Fibroblast of skin of back (primary cell): ENCODE data around the gene MRPS16. TPM values are rescaled to one million over a fixed set of nuclear protein-coding genes. Genes with fewer than 3 reads are reported as not detected.
"Not testable (repeated sequence)": the region's sequence is repeated elsewhere in the genome, so short reads cannot be mapped to it uniquely, and the experiment has no call there.

Experiments
- DNase-seq: peaks from one replicate; pipeline ENCODE4 v3.0.0-alpha.2; 2013
- polyA plus RNA-seq, 2 experiments: library from polyadenylated mRNA; unstranded; fragments of 120-200 nt; gene quantifications; one replicate each; pipeline ENCODE4 v1.2.1, GENCODE V29; 2013; ENCODE audit not compliant: insufficient read length in 2 of 2

MRPS16 gene
- 85.3 TPM for polyA plus RNA-seq (2013, experiment 1 of 2; ENCODE audit: insufficient read length)
- 55.8 TPM for polyA plus RNA-seq (2013, experiment 2 of 2; ENCODE audit: insufficient read length)

DNA sequence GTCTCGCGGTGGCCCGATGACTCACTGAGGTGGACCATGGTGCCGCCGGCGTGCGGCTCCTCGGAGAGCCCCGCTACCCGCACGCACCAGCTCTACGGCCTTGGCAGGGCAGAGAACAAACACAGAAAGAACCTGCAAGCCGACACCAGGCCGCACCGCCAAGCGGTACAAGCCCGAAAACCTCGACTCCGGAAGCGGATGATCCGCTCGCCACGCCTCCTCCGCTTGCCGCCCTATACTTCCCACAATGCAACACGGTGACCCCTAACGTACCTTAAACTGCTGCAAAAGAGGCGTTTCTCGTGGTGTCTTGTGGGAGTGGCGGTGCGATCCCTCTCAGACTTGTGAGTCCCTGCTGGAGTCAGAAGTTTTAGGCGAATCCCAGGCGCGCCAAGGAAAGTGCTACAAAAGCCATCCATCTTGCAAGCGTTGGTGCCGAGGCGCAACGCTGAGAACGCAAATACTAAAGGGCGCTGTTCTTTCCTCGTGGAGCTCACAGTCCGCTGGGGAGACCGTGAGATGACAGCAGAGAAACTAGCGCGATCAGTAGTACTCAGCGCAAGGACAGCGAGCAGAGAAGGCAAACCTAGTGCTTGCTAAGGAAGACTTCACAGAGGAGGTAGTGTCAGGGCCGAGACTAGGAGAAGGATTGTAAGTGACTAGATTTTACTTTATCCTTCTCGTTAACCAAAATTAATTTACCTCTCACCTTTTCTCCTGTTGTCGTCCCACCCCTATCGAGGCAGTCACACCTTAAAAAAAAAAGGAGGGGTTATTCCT, at the start of gene MRPS16:
Gene MRPS16 (minus strand): TSS at position 200 of the 780 bp plus-strand sequence. CDS start 162 bp downstream, at position 38.
- peak; percentile 98 for DNase-seq

GRCh38 chr10:73296946-73297345, 44.5 kb upstream of the MRPS16 start:
- DNase-seq, result no peak

DNA sequence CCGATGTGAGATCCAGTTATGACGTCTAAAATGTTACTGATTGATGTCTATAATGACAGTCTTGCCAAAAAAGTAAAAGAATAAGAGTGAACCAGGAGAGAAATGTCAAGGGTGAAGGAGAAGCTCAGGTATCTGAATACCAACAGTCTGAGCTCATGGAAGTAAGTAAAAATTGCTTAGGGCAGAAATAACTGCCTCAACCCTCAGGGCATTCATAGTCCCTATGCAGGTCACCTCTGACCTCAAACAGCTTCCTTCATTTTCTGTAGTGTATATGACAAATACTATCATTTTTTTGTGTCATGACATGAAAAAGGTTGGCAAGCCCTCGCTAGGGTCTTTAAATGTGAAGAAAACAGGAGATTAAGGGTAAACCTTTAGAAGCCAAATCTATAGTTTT, 41.0 kb upstream of the MRPS16 start:
- DNase-seq, result no peak

DNA sequence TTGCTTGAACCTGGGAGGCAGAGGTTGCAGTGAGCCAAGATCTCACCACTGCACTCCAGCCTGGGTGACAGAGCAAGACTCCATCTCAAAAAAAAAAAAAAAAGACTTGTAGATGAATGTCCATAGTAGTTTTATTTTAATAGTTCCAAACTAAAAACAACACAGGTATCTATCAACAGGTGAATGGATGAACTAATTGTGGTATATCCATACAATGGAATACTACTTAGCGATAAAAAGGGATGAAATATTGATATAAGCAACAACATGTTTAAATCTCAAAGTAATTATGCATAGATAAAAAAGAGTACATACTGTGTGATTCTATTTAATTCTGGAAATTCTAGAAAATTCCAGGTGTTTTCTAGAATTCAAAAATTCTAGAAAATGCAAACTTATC, 37.5 kb upstream of the MRPS16 start:
- no peak for DNase-seq

DNA sequence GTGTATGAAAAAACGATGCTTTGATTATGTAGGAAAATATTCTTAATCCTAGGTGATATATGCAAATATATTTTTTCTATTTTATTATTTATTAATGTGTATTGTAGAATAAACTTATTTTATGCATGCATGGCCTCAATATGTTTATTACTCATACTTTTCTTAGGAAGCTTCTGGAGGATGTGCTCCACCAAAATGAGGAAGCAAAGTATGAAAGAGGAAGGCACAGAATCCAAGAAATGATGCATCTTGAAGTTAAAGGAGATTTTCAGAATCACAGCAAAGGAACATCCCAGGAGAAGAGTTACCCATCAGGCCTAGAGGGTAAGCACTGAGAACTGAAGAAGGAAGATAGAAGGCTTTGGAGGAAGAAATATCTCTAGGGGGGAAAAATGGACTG, 35.0 kb upstream of the MRPS16 start:
- DNase-seq, result no peak

DNA sequence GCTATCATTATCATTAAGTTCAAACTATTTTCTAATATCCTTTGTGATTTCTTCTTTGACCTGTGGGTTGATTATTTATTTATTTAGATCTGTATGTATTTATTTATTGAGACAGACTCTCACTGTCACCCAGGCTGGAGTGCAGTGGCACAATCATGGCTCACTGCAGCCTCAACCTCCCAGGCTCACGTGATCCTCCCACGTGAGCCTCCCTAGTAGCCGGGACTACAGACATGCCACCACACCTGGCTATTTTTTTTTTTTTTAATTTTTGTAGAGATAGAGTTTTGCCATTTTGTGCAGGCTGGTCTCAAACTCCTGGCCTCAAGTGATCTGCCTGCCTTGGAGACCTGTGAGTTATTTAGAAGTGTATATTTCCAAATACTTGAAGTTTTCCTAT, 28.7 kb upstream of the MRPS16 start:
- no peak for DNase-seq

DNA sequence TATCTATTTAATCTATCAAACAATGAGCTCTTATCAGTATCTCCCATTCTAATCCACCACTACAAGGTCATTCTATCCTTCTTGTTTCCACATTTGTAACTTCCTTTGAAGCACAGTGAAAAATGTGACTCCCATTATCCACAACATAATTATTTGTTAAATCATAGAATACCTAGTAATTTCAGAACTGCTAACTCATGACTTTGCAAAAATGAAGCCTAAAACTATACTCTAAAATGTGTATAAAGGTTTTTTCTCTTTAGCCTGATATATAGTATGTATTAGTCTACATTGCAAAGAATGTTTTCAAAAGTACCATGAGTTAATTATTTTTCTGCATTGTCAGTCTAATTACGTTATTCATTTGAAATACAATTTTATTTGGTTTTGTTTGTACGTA, 12.0 kb upstream of the MRPS16 start:
- no peak for DNase-seq

- DNase-seq, result peak; percentile 63
Observed at GRCh38 chr10:73263693-73264347, 11.4 kb upstream of the MRPS16 start.

DNA sequence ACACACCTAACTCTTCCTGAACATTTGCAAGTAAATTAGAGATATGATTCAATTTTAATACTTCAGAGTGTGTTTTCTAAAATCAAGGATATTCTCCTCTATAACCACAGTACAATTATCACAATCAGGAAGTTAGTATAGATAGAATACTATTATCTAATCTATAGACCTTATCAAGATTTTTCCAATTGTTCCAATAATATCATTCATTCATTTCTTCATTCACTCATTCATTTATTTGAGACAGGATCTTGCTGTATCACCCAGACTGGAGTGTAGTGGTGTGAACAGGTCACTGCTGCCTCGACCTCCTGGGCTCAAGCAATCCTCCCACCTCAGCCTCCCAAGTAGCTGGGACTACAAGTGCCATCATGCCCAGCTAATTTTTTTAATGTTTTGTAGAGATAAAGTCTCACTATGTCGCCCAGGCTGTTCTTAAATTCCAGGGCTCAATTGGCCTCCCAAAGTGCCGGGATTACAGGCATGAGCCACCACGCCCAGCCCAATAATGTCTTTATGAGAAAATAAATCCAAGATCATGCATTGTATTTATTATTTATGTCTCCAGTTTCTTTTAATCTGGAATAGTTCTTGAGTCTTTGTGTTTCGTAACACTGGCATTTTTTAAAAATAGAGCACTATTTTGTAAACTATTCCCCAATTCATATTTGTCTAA, 10.6 kb upstream of the MRPS16 start:
- no peak for DNase-seq

DNA sequence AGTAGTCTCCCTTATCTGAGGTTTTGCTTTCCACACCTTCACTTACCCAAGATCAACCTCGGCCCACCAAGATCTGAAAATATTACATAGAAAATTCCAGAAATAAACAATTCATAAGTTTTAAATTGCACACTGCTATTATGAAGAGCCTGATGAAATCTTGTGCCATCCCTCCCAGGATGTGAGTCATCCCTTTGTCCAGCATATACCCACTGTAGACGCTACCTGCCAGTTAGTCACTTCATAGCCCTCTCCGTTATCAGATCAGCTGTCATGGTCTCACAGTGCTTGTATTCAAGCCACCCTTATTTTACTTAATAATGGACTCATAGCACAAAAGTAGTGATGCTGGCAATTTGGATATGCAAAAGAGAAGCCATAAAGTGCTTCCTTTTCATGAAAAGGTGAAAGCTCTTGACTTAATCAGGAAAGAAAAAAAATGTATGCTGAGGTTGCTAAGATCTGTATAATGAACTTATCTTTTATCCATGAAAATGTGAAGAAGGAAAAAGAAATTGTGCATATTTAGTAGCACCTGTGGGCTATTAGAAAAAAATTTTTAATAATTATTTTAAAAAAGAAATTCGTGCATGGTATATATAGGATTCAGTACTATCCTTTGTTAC, 9.8 kb upstream of the MRPS16 start:
- DNase-seq, result peak; percentile 83

- no peak for DNase-seq
Observed at GRCh38 chr10:73261362-73261995, 9.0 kb upstream of the MRPS16 start.

GRCh38 chr10:73258612-73259011, 6.2 kb upstream of the MRPS16 start:
- not testable (repeated sequence) for DNase-seq

- DNase-seq, result no peak
Observed at GRCh38 chr10:73253225-73253555, 746 bp upstream of the MRPS16 start.

GRCh38 chr10:73251683-73252444, 580 bp downstream of the MRPS16 start:
- no peak for DNase-seq

- DNase-seq, result peak; percentile 15
Observed at GRCh38 chr10:73248259-73248724, 4.2 kb downstream of the MRPS16 start.

GRCh38 chr10:73247509-73248258, 4.8 kb downstream of the MRPS16 start:
- DNase-seq, result no peak

DNA sequence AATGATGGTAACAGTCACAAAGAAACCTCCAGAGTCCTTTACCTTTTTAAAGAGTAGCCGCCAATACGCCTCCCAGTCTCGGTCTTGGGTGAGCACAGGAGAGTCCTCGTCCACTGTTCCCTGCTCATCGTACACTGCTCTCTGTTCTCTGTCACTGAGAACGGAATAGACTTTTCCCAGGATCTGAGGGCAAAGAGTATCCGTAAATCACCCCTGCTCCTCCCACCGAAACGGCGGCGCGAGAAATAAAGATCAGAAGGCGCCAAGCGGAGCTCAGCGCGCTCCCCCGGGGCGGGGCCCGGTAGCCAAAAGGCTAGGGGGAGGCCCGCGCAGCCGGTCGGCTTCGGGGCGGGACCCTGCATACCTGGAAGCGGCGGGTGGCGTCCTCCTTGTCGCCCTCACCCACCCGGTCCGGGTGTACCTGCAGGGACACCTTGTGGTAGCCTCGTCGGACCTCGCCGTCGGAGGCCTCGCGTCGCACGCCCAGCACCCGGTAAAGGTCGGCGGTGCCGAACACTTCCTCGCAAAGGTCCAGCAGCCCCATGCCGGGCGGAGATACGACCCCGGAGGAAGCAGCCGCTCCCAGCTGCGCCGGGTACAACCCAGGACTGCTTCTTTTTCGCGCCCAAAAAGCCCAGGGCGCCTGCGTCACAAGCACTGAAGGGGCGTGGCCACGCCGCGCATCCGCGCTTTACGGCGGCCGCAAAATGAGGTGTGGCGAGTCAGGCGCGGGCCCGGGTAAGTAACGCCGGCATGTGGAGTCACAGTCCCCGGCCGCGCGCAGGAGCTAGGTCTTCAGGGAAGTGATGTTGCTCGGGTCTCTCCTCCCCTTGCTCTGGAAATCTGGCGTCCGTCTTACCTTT, 5.6 kb downstream of the MRPS16 start, which contains the start of gene DNAJC9:
Gene DNAJC9 (minus strand): TSS at position 610 of the 863 bp plus-strand sequence. CDS start 66 bp downstream, at position 544.
- DNase-seq, result peak; percentile 94

- no peak for DNase-seq
Observed at GRCh38 chr10:73246322-73246645, 6.2 kb downstream of the MRPS16 start.

GRCh38 chr10:73244866-73245477, 7.5 kb downstream of the MRPS16 start:
- no peak for DNase-seq
